ENCODE data around the gene SLC15A1. TPM values are rescaled to one million over a fixed set of nuclear protein-coding genes. Genes with fewer than 3 reads are reported as not detected.

The SLC15A1 gene
- total and polyA plus RNA-seq, 4 donors = 5.8 to 19.7 (median 11.6) TPM

DNA sequence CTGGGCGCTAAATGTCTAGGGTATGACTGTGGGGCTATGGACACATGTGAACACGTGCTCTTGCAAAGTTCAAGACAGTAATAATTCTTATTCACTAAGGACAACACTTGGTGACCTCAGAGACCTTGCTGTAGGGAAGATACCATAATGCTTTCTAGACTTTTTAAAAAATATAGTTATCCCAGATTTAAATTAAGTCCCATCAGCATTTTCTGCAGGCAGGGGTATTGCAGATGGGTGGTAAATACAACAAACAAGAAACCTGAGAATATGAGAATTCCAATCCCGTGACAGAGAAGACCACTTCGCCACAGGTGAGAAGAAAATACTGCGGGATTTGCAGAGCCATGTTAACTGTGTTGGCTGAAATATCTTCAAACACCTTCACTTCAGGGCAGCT lies 65.2 kb downstream of the SLC15A1 start (continued):
- TF ChIP-seq, protein P1, sequence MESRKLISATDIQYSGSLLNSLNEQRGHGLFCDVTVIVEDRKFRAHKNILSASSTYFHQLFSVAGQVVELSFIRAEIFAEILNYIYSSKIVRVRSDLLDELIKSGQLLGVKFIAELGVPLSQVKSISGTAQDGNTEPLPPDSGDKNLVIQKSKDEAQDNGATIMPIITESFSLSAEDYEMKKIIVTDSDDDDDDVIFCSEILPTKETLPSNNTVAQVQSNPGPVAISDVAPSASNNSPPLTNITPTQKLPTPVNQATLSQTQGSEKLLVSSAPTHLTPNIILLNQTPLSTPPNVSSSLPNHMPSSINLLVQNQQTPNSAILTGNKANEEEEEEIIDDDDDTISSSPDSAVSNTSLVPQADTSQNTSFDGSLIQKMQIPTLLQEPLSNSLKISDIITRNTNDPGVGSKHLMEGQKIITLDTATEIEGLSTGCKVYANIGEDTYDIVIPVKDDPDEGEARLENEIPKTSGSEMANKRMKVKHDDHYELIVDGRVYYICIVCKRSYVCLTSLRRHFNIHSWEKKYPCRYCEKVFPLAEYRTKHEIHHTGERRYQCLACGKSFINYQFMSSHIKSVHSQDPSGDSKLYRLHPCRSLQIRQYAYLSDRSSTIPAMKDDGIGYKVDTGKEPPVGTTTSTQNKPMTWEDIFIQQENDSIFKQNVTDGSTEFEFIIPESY (IDR thresholded peaks at IDR 0.05) = no peak
- TF ChIP-seq FOXA2 (IDR thresholded peaks at IDR 0.05) (no peak), YY1 (IDR thresholded peaks at IDR 0.05) (no peak), RAD21 (IDR thresholded peaks at IDR 0.05) (no peak), JUND (IDR thresholded peaks at IDR 0.05) (no peak)

DNA sequence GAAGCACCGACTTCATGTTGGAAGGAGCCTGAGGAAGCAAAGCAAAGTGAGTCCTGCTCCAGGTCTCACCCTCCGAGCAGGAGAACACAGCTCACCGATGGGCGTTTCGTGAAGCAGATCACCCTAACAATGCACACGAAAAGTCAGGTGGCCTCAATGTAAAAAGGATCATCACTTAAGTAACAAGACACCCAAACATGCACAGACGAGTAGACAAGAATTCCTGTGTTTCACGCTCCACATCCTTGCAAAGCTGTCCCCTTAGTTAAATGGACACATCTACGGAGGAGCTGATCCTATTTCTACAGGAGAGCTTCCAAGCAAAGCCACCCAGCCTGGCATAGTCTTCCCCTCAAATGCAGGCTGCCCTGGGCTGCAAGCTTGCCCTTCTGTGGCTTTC lies 66.2 kb downstream of the SLC15A1 start:
- 96% methylated on average over 9 of the region's 9 CpGs for whole genome bisulfite sequencing
- H3K4me3 ChIP-seq (ENCODE audit: low read depth in 1 of 3, low read length in 3 of 3) = no peak overlapping the region
- TF ChIP-seq SP1 (IDR thresholded peaks at IDR 0.05) = no peak
- TF ChIP-seq YY1 (IDR thresholded peaks at IDR 0.05) = no peak
- TF ChIP-seq HNF4G (IDR thresholded peaks at IDR 0.05) = no peak
- no peak for TF ChIP-seq FOXA1 (IDR thresholded peaks at IDR 0.05)
- TF ChIP-seq, protein P2, sequence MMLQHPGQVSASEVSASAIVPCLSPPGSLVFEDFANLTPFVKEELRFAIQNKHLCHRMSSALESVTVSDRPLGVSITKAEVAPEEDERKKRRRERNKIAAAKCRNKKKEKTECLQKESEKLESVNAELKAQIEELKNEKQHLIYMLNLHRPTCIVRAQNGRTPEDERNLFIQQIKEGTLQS (IDR thresholded peaks at IDR 0.05) = no peak
- no peak for TF ChIP-seq NR2F2 (IDR thresholded peaks at IDR 0.05)
- TF ChIP-seq RXRA (IDR thresholded peaks at IDR 0.05) = no peak
- no peak for TF ChIP-seq HNF4A (conservative IDR thresholded peaks at IDR 0.05)
- TF ChIP-seq, protein P1 (IDR thresholded peaks at IDR 0.05) = no peak
- TF ChIP-seq RAD21 (IDR thresholded peaks at IDR 0.05) = no peak
- no peak for DNase-seq (ENCODE audit: low spot score)
- no peak overlapping the region for H3K27ac ChIP-seq (ENCODE audit: low read depth in 1 of 2, low read length in 2 of 2)
- peaks cover 0 to 10% (median 5%) of the 10 kb centered on the region in 4 donors for H3K36me3 ChIP-seq (ENCODE audit: control insufficient read depth in 4 of 4, insufficient read depth in 3 of 4, low read depth in 1 of 4, low read length in 3 of 4)
- no peaks in the 10 kb centered on the region for H3K4me1 ChIP-seq (ENCODE audit: control insufficient read depth in 4 of 4, insufficient read depth in 4 of 4, low read length in 3 of 4)
- H3K9me3 ChIP-seq (ENCODE audit: control insufficient read depth in 4 of 4, low read length in 3 of 4) = no peaks in the 10 kb centered on the region
- H3K9ac ChIP-seq (ENCODE audit: low read depth in 1 of 2, low read length in 2 of 2) = no peak overlapping the region
- no peaks in the 10 kb centered on the region for H3K27me3 ChIP-seq (ENCODE audit: control insufficient read depth in 4 of 4, insufficient read depth in 4 of 4, low read length in 3 of 4)

DNA sequence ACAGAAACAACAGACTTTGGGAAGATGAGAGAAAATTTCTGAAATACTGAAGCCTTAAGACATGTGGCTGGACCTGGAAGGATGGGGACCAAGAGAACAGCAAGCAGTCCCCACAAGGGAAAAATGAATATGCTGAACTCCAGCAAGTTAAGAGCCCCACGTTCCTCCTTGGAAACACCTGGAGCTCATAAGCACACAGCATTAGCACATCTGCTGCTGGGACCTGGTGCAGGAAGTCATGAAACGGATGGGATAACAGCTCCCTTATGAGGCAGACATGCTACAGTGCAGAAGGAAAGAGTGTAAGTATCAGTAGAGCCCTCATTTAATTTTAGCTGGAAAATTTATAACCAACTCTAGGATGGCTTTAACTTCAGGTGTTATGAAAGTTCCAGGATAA lies 67.3 kb downstream of the SLC15A1 start:
- 67% methylated on average over 2 of the region's 2 CpGs for WGBS
- DNase-seq (ENCODE audit: low spot score) = no peak
- no peaks in the 10 kb centered on the region for H3K27me3 ChIP-seq (ENCODE audit: control insufficient read depth in 4 of 4, insufficient read depth in 4 of 4, low read length in 3 of 4)
- peaks cover 0 to 10% (median 5%) of the 10 kb centered on the region in 4 donors for H3K36me3 ChIP-seq (ENCODE audit: control insufficient read depth in 4 of 4, insufficient read depth in 3 of 4, low read depth in 1 of 4, low read length in 3 of 4)
- no peak overlapping the region for H3K4me3 ChIP-seq (ENCODE audit: low read depth in 1 of 3, low read length in 3 of 3)
- no peaks in the 10 kb centered on the region for H3K4me1 ChIP-seq (ENCODE audit: control insufficient read depth in 4 of 4, insufficient read depth in 4 of 4, low read length in 3 of 4)
- no peaks in the 10 kb centered on the region for H3K9me3 ChIP-seq (ENCODE audit: control insufficient read depth in 4 of 4, low read length in 3 of 4)
- H3K9ac ChIP-seq (ENCODE audit: low read depth in 1 of 2, low read length in 2 of 2) = no peak overlapping the region
- no peak overlapping the region for H3K27ac ChIP-seq (ENCODE audit: low read depth in 1 of 2, low read length in 2 of 2)
- no peak for TF ChIP-seq RAD21 (IDR thresholded peaks at IDR 0.05)
- TF ChIP-seq YY1 (IDR thresholded peaks at IDR 0.05) = no peak
- TF ChIP-seq FOXA1 (IDR thresholded peaks at IDR 0.05) = no peak
- no peak for TF ChIP-seq FOXA2 (IDR thresholded peaks at IDR 0.05)
- TF ChIP-seq HNF4A (conservative IDR thresholded peaks at IDR 0.05) = no peak
- no peak for TF ChIP-seq GABPA (IDR thresholded peaks at IDR 0.05 in 1 of 2, conservative IDR thresholded peaks at IDR 0.05 in 1 of 2)
- TF ChIP-seq, protein P1 (IDR thresholded peaks at IDR 0.05) = no peak
- TF ChIP-seq SP1 (IDR thresholded peaks at IDR 0.05) = no peak
- TF ChIP-seq, protein P3, sequence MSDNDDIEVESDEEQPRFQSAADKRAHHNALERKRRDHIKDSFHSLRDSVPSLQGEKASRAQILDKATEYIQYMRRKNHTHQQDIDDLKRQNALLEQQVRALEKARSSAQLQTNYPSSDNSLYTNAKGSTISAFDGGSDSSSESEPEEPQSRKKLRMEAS (IDR thresholded peaks at IDR 0.05) = no peak
- no peak for TF ChIP-seq HNF4G (IDR thresholded peaks at IDR 0.05)
- no peak for TF ChIP-seq TAF1 (conservative IDR thresholded peaks at IDR 0.05)
- TF ChIP-seq, protein P4, sequence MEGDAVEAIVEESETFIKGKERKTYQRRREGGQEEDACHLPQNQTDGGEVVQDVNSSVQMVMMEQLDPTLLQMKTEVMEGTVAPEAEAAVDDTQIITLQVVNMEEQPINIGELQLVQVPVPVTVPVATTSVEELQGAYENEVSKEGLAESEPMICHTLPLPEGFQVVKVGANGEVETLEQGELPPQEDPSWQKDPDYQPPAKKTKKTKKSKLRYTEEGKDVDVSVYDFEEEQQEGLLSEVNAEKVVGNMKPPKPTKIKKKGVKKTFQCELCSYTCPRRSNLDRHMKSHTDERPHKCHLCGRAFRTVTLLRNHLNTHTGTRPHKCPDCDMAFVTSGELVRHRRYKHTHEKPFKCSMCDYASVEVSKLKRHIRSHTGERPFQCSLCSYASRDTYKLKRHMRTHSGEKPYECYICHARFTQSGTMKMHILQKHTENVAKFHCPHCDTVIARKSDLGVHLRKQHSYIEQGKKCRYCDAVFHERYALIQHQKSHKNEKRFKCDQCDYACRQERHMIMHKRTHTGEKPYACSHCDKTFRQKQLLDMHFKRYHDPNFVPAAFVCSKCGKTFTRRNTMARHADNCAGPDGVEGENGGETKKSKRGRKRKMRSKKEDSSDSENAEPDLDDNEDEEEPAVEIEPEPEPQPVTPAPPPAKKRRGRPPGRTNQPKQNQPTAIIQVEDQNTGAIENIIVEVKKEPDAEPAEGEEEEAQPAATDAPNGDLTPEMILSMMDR (IDR thresholded peaks at IDR 0.05; ENCODE audit: low read depth, low read length, missing input control) = no peak
- TF ChIP-seq, protein P2 (IDR thresholded peaks at IDR 0.05) = no peak
- TF ChIP-seq JUND (IDR thresholded peaks at IDR 0.05) = no peak
- no peak for TF ChIP-seq RXRA (IDR thresholded peaks at IDR 0.05)
- TF ChIP-seq EGR1 (IDR thresholded peaks at IDR 0.05; ENCODE audit: low read depth in 2 of 2) = no peak

Data from liver (tissue), 9 donors.